T-helper 9 cell (primary cell): ENCODE measurements around the gene FGG.
"Not testable (repeated sequence)": the region's sequence is repeated elsewhere in the genome, so short reads cannot be mapped to it uniquely, and the experiment has no call there.

ENCODE experiments used
- DNase-seq: peaks from one replicate; pipeline ENCODE4 v3.0.0-alpha.2; 2020

Gene FGG

GRCh38 chr4:154610582-154610981, 1.9 kb downstream of the FGG start:
- DNase-seq: no peak

- no peak for DNase-seq
These were observed 2.9 kb downstream of the FGG start for GRCh38 chr4:154609532-154609931.

- DNase-seq: no peak
These were observed 3.8 kb downstream of the FGG start for GRCh38 chr4:154608361-154609252.

GRCh38 chr4:154606728-154607723, 5.4 kb downstream of the FGG start:
- DNase-seq: no peak

GRCh38 chr4:154604696-154605200, 7.7 kb downstream of the FGG start:
- no peak for DNase-seq

GRCh38 chr4:154603033-154603943, 9.2 kb downstream of the FGG start:
- DNase-seq: no peak

GRCh38 chr4:154602404-154603020, 9.9 kb downstream of the FGG start:
- no peak for DNase-seq

- no peak for DNase-seq
These were observed 14.4 kb downstream of the FGG start for GRCh38 chr4:154597798-154598774.

GRCh38 chr4:154597281-154597680, 15.2 kb downstream of the FGG start:
- DNase-seq: not testable (repeated sequence)

GRCh38 chr4:154595807-154596206, 16.6 kb downstream of the FGG start:
- DNase-seq: no peak

GRCh38 chr4:154594343-154594742, 18.1 kb downstream of the FGG start:
- not testable (repeated sequence) for DNase-seq

- no peak for DNase-seq
These were observed 18.6 kb downstream of the FGG start for GRCh38 chr4:154593868-154594267.

- DNase-seq: no peak
These were observed 20.6 kb downstream of the FGG start for GRCh38 chr4:154591890-154592289.

GRCh38 chr4:154590329-154591006, 22.0 kb downstream of the FGG start, which contains the start of gene FGA:
FGA (minus strand) TSS chr4:154590742; CDS start chr4:154590687, 55 bp downstream.
- no peak for DNase-seq

GRCh38 chr4:154589296-154590197, 22.9 kb downstream of the FGG start:
- DNase-seq: no peak

- no peak for DNase-seq
These were observed 24.3 kb downstream of the FGG start for GRCh38 chr4:154588198-154588597.

GRCh38 chr4:154586296-154587033, 26.0 kb downstream of the FGG start:
- DNase-seq: no peak
